ENCODE data around the gene TPI1.
"Not testable (repeated sequence)": the region's sequence is repeated elsewhere in the genome, so short reads cannot be mapped to it uniquely, and the experiment has no call there.

TPI1 gene

GRCh38 chr12:6883252-6883651, 15.9 kb downstream of the TPI1 start:
- no peak for TF ChIP-seq CTCF (conservative IDR thresholded peaks at IDR 0.05; ENCODE audit: low read length)
- no peak overlapping the region for H3K4me3 ChIP-seq (ENCODE audit: low read length)
- DNase-seq (ENCODE audit: low read depth), result no peak

- H3K4me3 ChIP-seq (ENCODE audit: low read length), result no peak overlapping the region
- no peak for TF ChIP-seq CTCF (conservative IDR thresholded peaks at IDR 0.05; ENCODE audit: low read length)
- no peak for DNase-seq (ENCODE audit: low read depth)
Observed at GRCh38 chr12:6883683-6884082, 16.4 kb downstream of the TPI1 start.

GRCh38 chr12:6884539-6884938, 17.2 kb downstream of the TPI1 start:
- DNase-seq (ENCODE audit: low read depth), result no peak
- no peak for TF ChIP-seq CTCF (conservative IDR thresholded peaks at IDR 0.05; ENCODE audit: low read length)
- no peak overlapping the region for H3K4me3 ChIP-seq (ENCODE audit: low read length)

- DNase-seq (ENCODE audit: low read depth); H3K4me3 ChIP-seq (ENCODE audit: low read length): not testable (repeated sequence)
Observed at GRCh38 chr12:6886206-6886999, 19.1 kb downstream of the TPI1 start.

- TF ChIP-seq CTCF (conservative IDR thresholded peaks at IDR 0.05; ENCODE audit: low read length), result no peak
- H3K4me3 ChIP-seq (ENCODE audit: low read length), result no peak overlapping the region
- no peak for DNase-seq (ENCODE audit: low read depth)
Observed at GRCh38 chr12:6887460-6887859, 20.1 kb downstream of the TPI1 start.

GRCh38 chr12:6888360-6888759, 21.0 kb downstream of the TPI1 start:
- DNase-seq (ENCODE audit: low read depth), result no peak
- no peak for TF ChIP-seq CTCF (conservative IDR thresholded peaks at IDR 0.05; ENCODE audit: low read length)
- no peak overlapping the region for H3K4me3 ChIP-seq (ENCODE audit: low read length)

GRCh38 chr12:6888794-6889193, 21.5 kb downstream of the TPI1 start:
- DNase-seq (ENCODE audit: low read depth); H3K4me3 ChIP-seq (ENCODE audit: low read length): not testable (repeated sequence)

GRCh38 chr12:6889775-6890573, 22.6 kb downstream of the TPI1 start:
- not testable (repeated sequence) for H3K4me3 ChIP-seq (ENCODE audit: low read length); DNase-seq (ENCODE audit: low read depth)
